ENCODE measurements around the gene DAGLA.

The DAGLA gene

GRCh38 chr11:61783717-61784505 lies 103.7 kb downstream of the DAGLA start:
- DNase-seq (ENCODE audit: low read depth) = peak; percentile 55
- in situ Hi-C loops (cut with HindIII; ENCODE audit: low sequenced_read_pairs) = no loop called here
- no peak overlapping the region for H3K4me3 ChIP-seq (ENCODE audit: low read depth, low read length)
- no peak for TF ChIP-seq CTCF (IDR thresholded peaks at IDR 0.05; ENCODE audit: low read depth, low read length, missing control alignments)

GRCh38 chr11:61784506-61784805 lies 104.3 kb downstream of the DAGLA start:
- no peak for TF ChIP-seq CTCF (IDR thresholded peaks at IDR 0.05; ENCODE audit: low read depth, low read length, missing control alignments)
- H3K4me3 ChIP-seq (ENCODE audit: low read depth, low read length) = no peak overlapping the region
- in situ Hi-C loops (cut with HindIII; ENCODE audit: low sequenced_read_pairs) = no loop called here
- DNase-seq (ENCODE audit: low read depth) = no peak

GRCh38 chr11:61785837-61786402 lies 105.7 kb downstream of the DAGLA start:
- H3K4me3 ChIP-seq (ENCODE audit: low read depth, low read length) = no peak overlapping the region
- TF ChIP-seq CTCF (IDR thresholded peaks at IDR 0.05; ENCODE audit: low read depth, low read length, missing control alignments) = no peak
- in situ Hi-C loops (cut with HindIII; ENCODE audit: low sequenced_read_pairs) = no loop called here
- DNase-seq (ENCODE audit: low read depth) = no peak

- in situ Hi-C loops (cut with HindIII; ENCODE audit: low sequenced_read_pairs) = no loop called here
- TF ChIP-seq CTCF (IDR thresholded peaks at IDR 0.05; ENCODE audit: low read depth, low read length, missing control alignments) = peak; percentile 65
- H3K4me3 ChIP-seq (ENCODE audit: low read depth, low read length) = no peak overlapping the region
- DNase-seq (ENCODE audit: low read depth) = peak; percentile 35
Measured at GRCh38 chr11:61787928-61788491, 107.8 kb downstream of the DAGLA start.

- in situ Hi-C loops (cut with HindIII; ENCODE audit: low sequenced_read_pairs) = no loop called here
- DNase-seq (ENCODE audit: low read depth) = peak; percentile 94
- no peak for TF ChIP-seq CTCF (IDR thresholded peaks at IDR 0.05; ENCODE audit: low read depth, low read length, missing control alignments)
- H3K4me3 ChIP-seq (ENCODE audit: low read depth, low read length) = peak overlapping the region; percentile 76
Measured at GRCh38 chr11:61791737-61792309, 111.6 kb downstream of the DAGLA start.

- TF ChIP-seq CTCF (IDR thresholded peaks at IDR 0.05; ENCODE audit: low read depth, low read length, missing control alignments) = no peak
- peak; percentile 78 for DNase-seq (ENCODE audit: low read depth)
- in situ Hi-C loops (cut with HindIII; ENCODE audit: low sequenced_read_pairs) = no loop called here
- H3K4me3 ChIP-seq (ENCODE audit: low read depth, low read length) = peak within 1 kb of the TSS; percentile 76
Measured at GRCh38 chr11:61792310-61793082, 112.3 kb downstream of the DAGLA start, which contains the start of the genes FEN1 and TMEM258. FEN1 (plus strand) TSS chr11:61792911; CDS start chr11:61795362, 2,451 bp downstream. TMEM258 (minus strand) TSS chr11:61792599; CDS start chr11:61792558, 41 bp downstream.

Data from astrocyte of the cerebellum (primary cell).